ENCODE results near the gene YIF1B.

YIF1B gene

DNA sequence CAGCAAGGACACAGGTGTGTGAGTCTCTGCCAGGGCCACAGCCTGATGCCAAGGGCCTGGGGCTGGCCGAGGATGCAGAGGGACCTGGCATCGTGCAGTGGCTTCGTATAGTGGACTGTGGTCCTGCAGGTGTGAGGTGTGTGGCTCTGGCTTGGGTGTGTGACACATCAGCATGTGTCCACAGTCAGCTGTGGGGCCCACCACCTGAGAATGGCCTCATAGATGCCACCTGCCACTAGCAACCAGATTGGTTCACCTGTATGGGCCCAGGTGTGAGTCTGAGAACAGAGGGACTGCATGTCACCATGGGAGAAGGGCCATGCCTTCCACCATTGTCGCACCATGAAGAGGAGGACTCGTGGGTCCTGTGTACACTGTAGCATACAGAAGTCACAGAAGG is 62.0 kb downstream of the YIF1B start:
- ChIA-PET POLR2A (ENCODE audit: low non-redundant PET) (no interaction called here), CTCF (no interaction called here)
- DNase-seq (ENCODE audit: low spot score): no peak
- TF ChIP-seq CTCF (conservative IDR thresholded peaks at IDR 0.05; ENCODE audit: low read depth): no peak
- peak overlapping the region; percentile 87 for H3K27ac ChIP-seq

All from RWPE1 (cell line).